HG03378 (cell line): ENCODE results near the gene LAMA4.
"Not testable (repeated sequence)": the region's sequence is repeated elsewhere in the genome, so short reads cannot be mapped to it uniquely, and the experiment has no call there.

Experiments used
- ATAC-seq: cut with Tn5 transposase; IDR thresholded peaks from one replicate; pipeline ENCODE4 v1.9.1; 2021; ENCODE audit warnings: mild to moderate bottlenecking, moderate library complexity; ENCODE audit not compliant: unreplicated experiment

Gene LAMA4

DNA sequence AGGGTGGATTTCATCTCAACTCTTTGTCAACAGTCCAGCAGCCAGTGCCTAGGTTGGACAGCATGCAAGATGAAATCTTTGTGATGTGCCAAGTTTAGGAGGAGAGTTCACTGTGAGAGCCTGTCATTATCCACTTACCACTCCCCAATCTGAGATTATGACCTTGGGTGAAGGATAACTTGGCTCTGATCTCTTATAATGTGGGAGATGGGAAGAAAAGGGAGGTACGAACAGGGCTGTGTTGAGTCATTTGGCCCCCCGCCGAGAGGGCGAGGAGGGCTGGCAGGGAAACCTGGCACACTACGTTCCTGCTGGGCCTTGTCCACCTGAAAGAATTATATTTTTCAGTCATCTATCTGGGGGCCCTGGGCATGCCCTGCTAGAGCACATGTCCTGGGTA lies 35.8 kb downstream of the LAMA4 start:
- no peak for ATAC-seq

DNA sequence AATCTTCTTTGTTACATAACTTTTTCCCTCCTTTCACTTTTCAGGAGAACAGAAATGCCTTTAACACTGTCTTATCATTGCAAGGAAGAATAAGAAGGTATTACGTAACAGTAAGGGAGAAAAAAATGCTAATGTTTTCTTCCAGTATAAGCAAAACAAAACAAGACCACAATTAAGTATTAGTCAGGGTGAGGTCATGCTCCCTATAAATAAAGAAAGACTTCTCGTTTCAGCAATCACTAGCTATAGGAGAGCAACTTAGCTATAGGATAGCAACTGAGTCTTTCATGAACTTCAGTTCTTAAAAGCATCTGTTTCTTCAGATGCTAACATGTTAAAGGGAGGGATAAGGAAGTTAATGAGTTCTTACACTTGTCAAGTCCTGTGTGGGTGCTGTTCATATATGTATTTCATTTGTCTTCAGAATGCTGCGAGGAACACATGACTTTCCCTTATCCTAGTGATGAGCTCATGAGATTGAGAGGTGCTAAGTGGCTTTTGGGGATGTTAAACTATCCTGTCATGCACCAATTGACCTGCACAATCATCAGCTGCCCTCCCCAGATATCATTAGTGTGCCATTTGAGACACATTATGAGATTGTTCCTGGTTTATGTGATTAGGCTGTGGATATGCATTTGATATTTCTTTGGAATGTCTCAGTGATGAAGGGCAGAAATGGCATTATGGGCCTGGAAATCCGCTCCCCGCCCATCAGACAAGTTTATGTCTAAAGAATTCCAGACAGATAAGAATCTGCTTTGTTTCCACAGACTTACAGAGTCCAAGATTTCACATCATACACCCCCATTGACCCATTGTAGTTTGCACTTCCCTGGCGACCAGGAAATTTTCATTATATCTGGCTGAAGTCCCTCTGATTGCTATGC lies 37.5 kb downstream of the LAMA4 start:
- no peak for ATAC-seq

DNA sequence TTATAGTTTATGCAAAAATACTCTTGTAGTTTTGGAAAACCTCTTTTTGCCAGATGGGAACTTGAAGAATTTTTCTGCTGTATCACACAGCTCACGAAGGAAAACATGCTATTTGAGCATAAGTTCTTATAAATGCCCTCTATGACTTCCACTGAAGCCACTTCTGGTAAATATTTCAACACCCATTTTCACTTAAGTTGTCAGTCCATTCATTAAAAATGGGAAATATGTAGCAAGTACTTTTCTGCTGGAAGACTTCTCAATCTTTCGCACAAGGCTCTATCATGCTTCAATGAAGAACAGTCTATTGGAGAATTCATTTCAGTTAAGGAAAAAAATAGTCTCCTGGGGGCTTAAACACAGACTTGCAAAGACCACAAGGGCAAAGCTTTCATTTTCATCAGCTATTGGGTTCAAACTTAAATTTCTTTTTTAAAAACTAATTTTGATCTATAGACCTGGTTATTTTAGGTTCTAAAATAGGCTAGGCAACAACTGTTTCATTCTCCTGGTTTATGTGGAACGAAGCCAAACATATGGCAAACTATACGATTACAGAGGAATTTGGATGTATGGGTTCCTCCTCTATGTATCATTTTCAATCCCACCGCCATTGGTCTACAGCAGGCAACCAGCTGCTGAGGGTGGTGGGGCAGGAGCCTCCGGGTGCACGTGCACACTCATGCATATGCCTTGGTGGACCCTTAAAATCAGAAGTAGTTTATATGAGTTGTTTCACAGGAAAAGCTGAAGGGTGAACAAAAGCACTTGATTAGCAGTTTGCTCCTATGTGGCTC lies 38.7 kb downstream of the LAMA4 start:
- ATAC-seq = no peak

DNA sequence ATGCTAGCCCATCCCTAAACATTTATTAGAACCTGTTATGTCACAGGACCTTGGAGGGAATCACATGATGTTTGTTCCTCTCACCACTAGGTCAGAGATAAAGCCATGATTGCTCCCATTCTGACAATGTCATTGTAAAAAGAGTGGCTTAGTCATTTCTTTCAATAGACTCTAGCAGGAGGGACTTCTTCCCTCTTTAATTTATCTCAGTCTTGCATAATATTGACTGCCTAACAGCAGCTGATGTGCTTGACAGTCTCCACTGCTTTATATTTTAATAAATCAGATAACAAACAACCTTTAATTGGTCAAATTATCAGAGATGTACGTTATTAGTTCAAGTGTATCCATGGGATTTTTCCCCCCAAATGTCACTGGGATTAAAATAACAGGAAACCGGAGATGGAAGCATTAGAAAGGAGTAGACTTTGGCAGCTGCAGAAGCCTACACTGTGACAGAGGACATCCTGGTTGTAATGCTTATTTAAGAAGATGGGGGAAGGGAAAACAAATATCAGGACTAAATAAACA lies 39.6 kb downstream of the LAMA4 start:
- ATAC-seq = no peak

DNA sequence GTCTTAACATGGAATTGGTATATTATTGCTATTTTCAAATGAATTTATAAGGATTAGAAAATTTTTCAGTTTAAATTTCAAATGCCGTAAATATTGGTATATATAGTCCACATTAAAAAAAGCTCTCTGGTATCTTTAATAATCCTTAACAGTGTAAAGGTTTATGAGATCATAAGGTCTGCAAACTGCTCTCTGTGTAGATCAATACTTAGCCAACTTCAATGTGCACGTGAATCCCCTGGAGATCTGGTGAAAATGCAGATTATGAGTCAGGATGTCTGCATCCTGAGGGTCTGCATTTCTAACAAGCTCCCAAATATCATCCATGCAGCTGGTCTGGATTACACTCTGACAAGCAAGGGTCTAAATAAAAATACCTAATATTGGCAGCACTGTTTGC lies 43.5 kb downstream of the LAMA4 start:
- ATAC-seq = no peak

DNA sequence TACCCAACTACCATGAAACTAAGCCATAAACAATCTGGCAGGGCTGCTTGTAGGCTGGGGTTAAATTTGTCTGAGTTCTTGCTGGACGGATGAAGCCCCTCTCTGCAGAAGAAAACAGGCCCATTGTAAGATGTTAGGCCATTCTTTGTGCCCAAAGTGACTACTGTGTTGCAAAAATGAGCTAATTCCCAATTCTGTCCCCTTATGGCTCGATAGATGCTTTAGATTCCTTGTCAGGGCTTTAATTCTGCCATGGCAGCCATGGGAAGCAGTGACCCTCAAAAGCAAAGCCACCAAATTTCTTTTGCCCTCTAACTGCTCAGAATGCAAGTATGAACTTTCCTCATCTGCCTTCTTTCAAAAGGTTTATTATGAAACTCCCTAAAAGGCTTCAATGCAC lies 45.2 kb downstream of the LAMA4 start:
- ATAC-seq = no peak

DNA sequence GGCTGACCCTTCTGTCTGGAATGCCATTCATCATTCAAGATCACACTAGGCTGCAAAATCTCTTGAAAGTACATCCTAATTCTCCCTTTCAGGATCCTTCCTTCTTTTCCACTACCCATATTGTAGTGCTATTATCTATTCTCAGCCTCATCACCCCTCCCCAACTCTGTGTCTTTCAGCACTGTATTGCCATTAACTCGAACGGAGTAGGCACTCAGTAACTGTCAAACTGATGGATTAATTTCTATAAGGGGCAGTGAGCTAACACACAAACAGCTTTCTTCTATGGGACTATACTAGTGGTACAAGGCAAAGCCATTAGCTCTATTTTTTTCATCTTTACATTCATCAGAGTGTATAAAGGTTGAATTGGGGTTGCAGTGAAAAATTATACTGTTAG lies 46.6 kb downstream of the LAMA4 start:
- ATAC-seq = no peak

DNA sequence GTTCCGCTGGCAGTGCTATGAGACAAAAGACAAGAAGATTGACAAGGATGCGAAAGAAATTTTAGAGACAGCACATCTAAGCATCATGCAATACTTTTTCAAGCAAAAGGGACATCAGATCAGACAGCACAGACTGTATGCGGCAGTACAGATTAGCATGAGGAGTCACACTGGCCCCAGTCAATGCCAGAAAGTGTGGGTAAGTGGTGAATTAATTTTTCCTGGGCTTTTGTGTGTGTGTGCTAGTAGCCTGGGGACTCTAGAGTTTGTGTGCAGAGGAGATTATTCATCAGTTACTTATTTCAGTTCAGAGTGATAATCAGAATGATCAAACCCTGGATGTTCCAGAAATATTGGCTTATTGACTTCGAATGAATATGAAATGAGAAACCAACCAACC lies 47.2 kb downstream of the LAMA4 start:
- no peak for ATAC-seq

DNA sequence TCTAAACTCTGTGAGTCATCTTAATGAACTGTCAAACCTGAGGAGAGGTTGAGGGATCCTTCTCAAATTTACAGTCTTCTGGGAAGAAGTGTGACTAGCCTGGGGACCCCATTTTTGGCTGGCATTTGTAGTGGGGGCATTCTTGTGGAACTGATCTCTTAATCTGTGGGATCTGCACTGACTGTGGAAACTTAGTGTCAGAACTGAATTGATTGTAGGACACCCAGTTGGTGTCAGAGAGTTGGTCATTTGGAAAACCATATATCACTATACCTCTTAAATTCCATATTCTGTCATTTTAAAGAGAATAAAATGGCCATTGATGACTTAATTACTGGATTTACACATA lies 48.3 kb downstream of the LAMA4 start:
- no peak for ATAC-seq

DNA sequence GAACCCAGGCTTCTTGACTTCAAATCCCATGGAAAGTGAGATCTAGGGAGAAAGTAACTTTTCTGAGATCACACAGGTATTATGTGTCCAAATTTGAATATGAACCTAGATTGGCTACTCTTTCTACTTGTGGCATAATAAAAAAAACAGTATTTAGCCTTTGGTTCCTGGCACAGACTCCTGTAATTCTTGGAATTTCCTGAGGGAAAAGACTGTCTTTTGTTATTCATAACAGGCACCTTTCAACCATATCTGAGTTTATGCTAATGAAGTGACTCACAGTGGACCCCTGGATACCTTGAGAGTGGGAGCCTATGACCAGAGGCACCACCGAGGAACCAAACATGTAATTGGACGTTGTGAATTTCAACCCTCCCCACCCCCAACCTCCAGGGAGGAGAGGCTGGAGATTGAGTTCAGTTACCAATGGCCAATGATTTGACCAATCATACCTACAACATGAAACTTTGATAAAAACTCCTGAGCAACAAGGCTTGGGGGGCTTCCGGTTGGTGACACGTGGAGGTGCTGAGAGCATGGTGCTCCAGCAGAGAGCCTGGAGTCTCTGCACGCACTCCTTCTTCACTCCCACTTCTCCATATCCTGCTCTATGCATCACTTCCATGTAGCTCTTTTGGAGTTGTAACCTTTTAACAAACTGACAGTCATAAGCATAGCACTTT lies 48.8 kb downstream of the LAMA4 start:
- ATAC-seq = no peak

DNA sequence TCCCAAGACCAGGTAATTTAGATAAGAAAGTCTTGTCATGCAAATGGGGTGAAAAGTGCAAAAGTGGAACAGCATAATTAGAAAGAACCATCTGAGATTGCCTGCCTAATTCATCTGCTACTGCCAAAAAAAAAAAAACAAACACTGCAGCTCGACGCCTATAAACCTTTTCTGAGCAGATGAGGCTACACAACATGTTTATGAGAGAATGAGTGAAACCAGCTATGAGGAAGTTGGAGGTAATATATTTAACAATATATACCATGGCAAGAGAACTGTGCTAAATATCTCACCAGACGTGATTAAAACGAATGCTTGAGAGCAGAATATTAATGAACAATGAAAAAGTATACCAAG lies 50.0 kb downstream of the LAMA4 start:
- no peak for ATAC-seq

DNA sequence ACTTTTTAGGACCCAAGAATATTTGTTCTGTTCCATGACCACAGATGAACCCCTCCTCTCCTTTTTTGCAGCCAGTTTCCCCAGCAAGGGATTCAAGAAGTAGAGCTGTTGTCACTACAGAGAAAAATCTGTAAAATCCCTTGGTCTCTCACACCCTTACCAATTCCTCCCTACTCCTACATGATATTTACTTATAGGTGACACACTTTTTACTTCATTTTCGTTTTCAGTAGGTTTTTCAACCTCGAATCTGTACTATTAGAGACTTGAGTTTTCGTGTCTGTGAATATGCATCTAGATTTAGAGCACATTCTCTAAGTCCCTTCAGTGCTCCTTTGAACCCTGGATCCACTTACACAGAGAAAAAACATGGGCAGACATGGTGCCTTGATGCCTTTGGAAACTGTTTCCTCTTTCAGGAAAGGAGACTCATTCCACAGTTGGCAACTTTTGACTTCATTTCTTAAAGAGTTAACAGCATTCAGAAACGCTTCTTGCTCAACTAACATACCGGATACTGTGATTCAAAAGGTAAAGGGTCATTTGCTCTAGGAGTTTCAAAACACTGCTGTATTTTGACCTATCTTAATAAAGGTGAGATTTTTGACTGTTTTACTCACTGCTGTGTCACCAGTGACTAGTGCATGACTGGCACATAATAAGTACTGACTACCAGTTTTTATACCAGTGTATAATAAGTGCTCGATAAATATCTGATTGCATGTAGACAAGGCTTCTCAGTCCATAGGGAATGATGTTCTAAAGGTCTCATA lies 50.6 kb downstream of the LAMA4 start:
- no peak for ATAC-seq

DNA sequence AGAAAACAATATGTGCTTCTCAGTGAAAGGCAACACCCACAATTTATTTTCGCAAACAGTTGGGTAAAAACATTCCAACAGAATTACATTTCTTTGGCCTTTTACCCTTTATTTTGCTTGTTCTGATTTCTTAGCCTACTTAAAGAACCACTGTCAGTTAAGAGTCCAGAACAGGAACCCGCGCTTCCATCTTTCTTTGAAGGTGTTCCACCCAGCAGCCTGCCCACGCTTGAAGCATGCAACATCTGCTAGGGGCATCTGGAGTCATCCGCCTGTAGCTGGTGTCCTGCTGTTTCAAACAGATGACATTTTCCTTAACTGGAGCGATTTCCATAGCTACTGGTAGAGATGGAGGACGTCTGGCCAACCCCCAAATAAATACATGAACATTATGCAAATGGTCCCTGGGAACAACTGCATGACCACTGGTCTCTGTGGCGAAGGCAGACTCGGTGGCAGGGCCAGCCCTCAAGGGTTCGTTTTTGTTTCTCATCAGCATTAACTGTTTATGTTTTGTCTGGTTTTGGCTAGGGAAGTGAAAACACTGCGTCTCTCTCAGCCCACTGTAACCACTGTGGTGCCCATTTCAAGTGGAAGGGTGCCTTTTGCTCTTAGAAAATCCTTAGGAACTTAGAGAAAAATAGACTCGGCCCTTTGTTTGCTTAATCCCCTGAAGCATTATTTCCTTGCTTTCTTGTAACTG lies 51.6 kb downstream of the LAMA4 start:
- no peak for ATAC-seq

DNA sequence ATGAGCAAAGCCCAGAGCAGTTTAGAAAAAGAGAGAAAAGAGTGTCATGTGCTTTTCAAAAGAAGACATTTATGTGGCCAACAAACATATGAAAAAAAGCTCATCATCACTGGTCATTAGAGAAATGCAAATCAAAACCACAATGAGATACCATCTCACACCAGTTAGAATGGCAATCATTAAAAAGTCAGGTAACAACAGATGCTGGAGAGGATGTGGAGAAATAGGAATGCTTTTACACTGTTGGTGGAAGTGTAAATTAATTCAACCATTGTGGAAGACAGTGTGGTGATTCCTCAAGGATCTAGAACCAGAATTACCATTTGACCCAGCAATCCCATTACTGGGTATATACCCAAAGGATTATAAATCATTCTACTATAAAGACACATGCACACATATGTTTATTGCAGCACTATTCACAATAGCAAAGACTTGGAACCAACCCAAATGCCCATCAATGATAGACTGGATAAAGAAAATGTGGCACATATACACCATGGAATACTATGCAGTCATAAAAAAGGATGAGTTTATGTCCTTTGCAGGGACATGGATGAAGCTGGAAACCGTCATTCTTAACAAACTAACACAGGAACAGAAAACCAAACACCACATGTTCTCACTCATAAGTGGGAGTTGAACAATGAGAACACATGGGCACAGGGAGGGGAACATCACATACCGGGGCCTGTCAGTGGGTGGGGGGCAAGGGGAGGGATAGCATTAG lies 54.0 kb downstream of the LAMA4 start:
- not testable (repeated sequence) for ATAC-seq

DNA sequence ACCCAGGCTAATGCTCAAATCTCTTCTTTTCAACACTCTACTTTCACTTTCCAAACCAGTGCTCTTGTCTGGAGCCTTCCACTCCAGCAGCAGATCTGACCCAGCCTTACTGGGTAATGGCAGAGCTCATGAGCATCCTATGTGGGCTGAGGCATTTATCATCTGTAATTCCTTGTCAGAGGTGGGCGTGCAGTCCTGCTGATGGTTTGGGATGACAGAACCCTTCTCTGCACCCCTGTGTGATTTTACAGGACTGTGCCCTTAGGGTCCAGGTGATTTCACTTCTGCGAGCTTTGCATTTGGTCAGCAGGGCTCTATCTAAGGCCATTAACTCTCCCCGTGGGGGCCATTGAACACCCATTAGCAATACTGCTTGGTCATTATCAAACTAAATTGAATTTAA lies 55.4 kb downstream of the LAMA4 start:
- ATAC-seq = no peak

DNA sequence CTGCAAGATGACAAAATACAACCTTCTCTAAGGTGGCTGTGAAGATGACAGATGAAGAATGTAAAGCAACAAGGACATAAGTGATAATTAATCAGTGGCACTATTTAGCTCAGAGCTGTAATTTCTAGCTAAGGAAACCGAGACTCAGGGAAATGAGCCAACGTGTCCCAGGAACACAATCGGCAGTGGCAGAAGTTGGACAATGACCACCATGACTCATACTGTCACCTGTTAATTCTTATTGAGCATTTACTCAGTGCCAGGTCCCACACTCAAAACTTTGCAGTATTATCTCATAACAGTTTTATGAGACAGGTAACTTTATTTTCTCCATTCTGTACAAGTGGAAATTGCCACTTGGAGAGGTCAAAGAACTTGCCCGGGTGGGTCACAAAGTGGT lies 55.8 kb downstream of the LAMA4 start:
- no peak for ATAC-seq

DNA sequence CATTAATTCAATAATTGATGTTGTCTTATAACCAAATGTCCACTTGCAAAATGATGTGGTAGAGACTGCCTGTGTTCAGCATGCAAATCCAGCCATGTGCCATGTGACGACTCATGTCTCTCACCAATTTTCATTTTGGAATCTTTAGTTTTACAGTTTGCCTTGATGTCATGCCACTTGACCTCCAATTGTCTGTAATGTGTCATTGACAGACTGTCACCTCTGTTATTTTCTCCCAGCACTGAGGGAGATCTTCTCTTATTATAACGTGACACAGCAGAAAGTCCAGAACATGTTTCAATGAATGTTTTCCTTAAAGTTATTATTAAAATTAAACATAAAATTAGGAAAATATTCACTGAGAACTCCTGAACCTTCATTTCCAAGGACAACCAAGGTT lies 56.7 kb downstream of the LAMA4 start:
- ATAC-seq = no peak

DNA sequence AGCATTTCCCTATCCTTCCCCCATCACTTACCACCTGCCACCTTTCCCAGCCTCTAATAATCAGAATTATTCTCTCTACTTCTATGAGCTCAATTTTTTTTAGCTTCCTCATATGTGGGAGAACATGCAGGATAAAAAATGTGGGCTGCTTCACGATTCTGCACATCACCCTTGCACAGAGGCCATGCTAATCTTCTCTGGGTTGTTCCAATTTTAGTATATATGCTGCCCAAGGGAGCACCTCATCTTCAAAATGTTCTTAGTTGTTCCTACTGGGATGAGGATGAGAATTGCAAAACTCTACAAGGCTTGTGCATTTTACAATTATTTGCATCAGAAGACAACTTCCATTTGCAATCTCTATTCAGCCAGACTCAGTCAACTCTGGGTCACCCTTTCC lies 58.1 kb downstream of the LAMA4 start:
- ATAC-seq = no peak

DNA sequence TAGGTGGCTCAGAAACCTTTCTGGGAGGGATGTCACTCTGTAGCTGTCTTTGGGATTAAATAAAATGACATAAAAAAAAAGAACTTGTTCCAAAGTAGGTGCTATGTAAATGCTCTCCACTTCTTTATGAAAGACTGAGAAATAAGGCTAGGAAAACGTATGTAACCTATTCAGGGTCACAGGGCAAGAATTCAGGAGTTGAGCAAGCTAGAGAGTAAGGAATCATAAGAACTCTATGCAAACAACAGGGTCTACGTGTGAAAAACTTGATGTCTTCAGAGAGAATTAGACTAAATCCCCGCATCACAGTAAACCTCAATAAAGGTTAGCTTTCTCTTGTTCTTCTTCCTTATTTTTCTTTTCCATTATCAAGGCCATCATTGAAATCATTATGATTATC lies 59.2 kb downstream of the LAMA4 start:
- ATAC-seq = no peak

DNA sequence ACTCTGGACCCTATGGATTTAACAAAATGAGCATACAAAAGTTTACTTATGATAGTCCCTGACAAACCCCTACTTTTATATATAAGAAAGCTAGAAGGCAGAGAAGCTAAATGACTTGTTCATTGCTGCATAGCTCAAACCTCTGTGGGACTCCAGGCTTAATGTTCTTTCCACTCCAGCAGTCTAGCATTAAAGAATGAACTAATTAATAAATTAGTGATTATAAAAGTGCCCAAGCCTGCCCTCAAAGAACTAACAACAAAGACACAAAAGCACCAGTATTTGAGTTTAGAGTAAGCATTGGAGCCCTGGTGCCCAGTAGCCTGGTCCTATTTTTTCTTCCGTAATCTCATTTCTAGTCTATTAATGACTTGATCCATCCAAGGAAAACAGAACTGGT lies 59.9 kb downstream of the LAMA4 start:
- no peak for ATAC-seq
